ENCODE measurements around the gene KLF7. TPM values are rescaled to one million over a fixed set of nuclear protein-coding genes. Genes with fewer than 3 reads are reported as not detected.

KLF7 gene
- total RNA-seq, 1 donor from 2014 or later: 5.2 TPM

DNA sequence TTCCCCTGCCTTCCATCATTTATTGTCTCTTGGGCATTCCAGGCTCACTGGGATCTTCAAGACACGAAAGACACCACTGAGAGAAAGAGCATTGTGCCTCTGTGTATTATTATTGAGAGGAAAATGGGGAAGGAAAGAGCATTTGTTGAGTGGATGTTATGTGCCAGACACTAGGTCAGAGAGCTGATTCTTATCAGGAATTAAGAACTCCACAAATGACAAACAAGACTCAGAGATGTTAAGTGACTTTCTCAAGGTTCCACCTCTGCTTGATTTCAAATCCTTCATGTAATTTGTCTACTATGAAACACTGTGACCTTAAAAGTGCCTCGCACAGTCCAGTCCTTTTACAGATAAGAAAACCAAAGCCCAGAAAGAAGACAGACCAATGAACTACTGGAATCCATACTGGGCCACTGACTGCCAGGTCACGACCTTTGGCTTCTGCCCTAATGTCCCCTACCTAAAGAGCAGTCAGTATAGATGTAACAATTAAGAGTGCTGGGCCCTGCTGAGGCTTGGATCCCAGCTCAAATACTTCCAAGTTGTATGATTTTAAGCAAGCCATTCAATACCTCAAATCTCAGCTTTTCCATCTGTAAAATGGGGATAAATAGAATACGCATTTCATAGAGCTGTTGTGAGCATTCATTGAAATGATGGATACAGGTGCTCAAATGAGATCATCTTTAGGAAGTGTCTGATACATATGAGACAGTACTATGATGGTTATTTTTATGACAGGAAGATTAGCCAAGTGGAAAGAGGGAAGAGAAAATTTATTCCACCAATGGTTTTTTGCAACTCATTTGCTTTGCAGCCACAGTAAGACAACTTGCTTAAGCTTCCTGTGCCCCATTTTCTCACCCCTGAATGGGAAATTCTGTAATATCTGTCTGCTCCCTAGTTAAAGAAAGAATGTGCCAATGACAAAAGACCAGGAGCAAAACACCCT is 10.9 kb downstream of the KLF7 start:
- peak overlapping the region; percentile 68 for H3K4me2 ChIP-seq
- Mint-ChIP-seq H3K27me3 (ENCODE audit: insufficient read depth, low read depth) (peaks cover 3% of the 10 kb centered on the region), H3K36me3 (no peaks in the 10 kb centered on the region), H3K27ac (no peak overlapping the region), H3K9me3 (no peaks in the 10 kb centered on the region), H3K4me3 (no peak overlapping the region), H3K4me1 (peaks cover 66% of the 10 kb centered on the region)
- no peaks in the 10 kb centered on the region for H3K27me3 ChIP-seq
- H3K9me3 ChIP-seq (ENCODE audit: low read depth): no peaks in the 10 kb centered on the region
- H3K27ac ChIP-seq: no peak overlapping the region
- no peak for DNase-seq (ENCODE audit: low spot score)
- peaks cover 15% of the 10 kb centered on the region for H3F3A ChIP-seq (ENCODE audit: low read depth)
- H3K36me3 ChIP-seq: no peaks in the 10 kb centered on the region
- H3K9ac ChIP-seq: no peak overlapping the region
- H2AFZ ChIP-seq (replicated peaks): no peak overlapping the region
- H3K4me3 ChIP-seq: no peak overlapping the region
- no peak for TF ChIP-seq EZH2phosphoT487 (IDR thresholded peaks at IDR 0.05)
- TF ChIP-seq, protein P1, sequence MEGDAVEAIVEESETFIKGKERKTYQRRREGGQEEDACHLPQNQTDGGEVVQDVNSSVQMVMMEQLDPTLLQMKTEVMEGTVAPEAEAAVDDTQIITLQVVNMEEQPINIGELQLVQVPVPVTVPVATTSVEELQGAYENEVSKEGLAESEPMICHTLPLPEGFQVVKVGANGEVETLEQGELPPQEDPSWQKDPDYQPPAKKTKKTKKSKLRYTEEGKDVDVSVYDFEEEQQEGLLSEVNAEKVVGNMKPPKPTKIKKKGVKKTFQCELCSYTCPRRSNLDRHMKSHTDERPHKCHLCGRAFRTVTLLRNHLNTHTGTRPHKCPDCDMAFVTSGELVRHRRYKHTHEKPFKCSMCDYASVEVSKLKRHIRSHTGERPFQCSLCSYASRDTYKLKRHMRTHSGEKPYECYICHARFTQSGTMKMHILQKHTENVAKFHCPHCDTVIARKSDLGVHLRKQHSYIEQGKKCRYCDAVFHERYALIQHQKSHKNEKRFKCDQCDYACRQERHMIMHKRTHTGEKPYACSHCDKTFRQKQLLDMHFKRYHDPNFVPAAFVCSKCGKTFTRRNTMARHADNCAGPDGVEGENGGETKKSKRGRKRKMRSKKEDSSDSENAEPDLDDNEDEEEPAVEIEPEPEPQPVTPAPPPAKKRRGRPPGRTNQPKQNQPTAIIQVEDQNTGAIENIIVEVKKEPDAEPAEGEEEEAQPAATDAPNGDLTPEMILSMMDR (IDR thresholded peaks at IDR 0.05): no peak
- no peak for TF ChIP-seq EZH2 (IDR thresholded peaks at IDR 0.05)
- H4K20me1 ChIP-seq (ENCODE audit: low read depth): no peaks in the 10 kb centered on the region
- H3K79me2 ChIP-seq (ENCODE audit: low read depth): peaks cover 65% of the 10 kb centered on the region
- H3K4me1 ChIP-seq: peaks cover 59% of the 10 kb centered on the region

DNA sequence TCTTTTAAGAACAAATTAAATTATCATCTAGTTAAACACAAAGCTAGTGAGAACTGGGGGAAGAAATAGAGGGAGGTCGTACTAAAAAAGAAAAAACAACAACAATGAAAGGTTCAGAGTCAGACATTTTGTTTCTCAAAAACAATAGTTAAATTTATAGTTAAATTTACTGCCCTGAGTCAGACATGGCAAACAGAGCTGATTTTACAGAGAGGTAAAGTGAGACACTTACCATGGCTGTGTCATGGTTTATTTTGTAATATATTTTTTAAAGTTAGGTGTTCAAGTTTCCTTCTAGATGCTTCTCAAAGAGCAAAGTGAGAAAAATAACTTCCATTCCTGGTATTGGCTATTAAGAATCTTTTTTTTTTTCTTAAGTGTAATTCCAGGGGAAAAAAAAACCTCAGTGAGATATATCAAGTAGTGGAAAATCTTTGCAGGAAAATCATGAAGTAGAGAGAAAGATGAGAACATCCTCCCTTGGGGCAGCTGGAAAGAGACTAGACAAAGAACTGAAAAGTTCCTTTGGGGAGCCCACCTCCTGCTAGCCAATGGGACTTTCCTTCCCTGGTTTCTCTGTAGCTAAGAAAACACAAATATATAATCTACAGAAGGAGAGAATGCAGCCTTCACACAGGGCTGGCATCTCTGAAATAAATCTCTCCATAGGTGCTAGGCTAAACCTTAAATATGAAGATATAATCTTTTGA is 12.3 kb downstream of the KLF7 start:
- Histone ChIP-seq H3K9me3 (ENCODE audit: low read depth) (no peaks in the 10 kb centered on the region), H2AFZ (replicated peaks) (no peak overlapping the region), H3K36me3 (no peaks in the 10 kb centered on the region), H3K79me2 (ENCODE audit: low read depth) (peaks cover 63% of the 10 kb centered on the region), H3K27ac (no peak overlapping the region), H3K9ac (no peak overlapping the region), H3F3A (ENCODE audit: low read depth) (peaks cover 15% of the 10 kb centered on the region), H4K20me1 (ENCODE audit: low read depth) (no peaks in the 10 kb centered on the region), H3K27me3 (no peaks in the 10 kb centered on the region), H3K4me2 (peak overlapping the region; percentile 68), H3K4me3 (peak overlapping the region; percentile 3), H3K4me1 (peaks cover 64% of the 10 kb centered on the region)
- H3K9me3 Mint-ChIP-seq: no peaks in the 10 kb centered on the region
- no peaks in the 10 kb centered on the region for H3K27me3 Mint-ChIP-seq (ENCODE audit: insufficient read depth, low read depth)
- TF ChIP-seq EZH2 (IDR thresholded peaks at IDR 0.05) (no peak), EZH2phosphoT487 (IDR thresholded peaks at IDR 0.05) (no peak)
- TF ChIP-seq, protein P1 (IDR thresholded peaks at IDR 0.05): no peak
- peak overlapping the region; percentile 36 for H3K27ac Mint-ChIP-seq
- H3K4me3 Mint-ChIP-seq: no peak overlapping the region
- H3K36me3 Mint-ChIP-seq: peaks cover 8% of the 10 kb centered on the region
- peaks cover 72% of the 10 kb centered on the region for H3K4me1 Mint-ChIP-seq
- DNase-seq (ENCODE audit: low spot score): no peak

DNA sequence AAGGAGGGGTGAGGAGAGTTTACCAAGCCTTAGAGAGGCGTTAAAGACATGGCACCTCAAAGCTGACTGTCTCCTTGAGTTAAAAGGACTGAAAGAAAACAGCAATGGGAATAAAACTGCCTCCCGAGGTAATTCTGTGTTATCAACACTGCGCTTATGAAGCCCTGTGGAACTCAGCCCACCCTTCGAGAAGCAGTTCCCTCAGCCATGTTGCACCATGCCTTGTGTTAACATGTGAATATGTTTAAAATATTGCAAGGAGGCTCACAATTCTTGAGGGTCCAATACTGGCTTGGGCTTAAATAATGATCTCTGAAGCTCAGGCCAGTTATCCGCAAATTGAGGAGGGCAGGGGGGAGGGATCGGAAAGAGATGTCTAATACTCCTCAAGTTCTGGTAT is 14.7 kb downstream of the KLF7 start:
- H3F3A ChIP-seq (ENCODE audit: low read depth): peaks cover 15% of the 10 kb centered on the region

More for the DNA sequence above, 14.7 kb downstream of the KLF7 start:
- no peak overlapping the region for H3K4me3 Mint-ChIP-seq
- H3K36me3 Mint-ChIP-seq: peaks cover 15% of the 10 kb centered on the region
- Histone ChIP-seq H3K27me3 (no peaks in the 10 kb centered on the region), H3K4me2 (peak overlapping the region; percentile 68), H3K4me1 (peaks cover 64% of the 10 kb centered on the region), H4K20me1 (ENCODE audit: low read depth) (no peaks in the 10 kb centered on the region), H3K9me3 (ENCODE audit: low read depth) (no peaks in the 10 kb centered on the region), H3K79me2 (ENCODE audit: low read depth) (peaks cover 58% of the 10 kb centered on the region), H3K4me3 (no peak overlapping the region), H2AFZ (replicated peaks) (peak overlapping the region; percentile 92), H3K27ac (no peak overlapping the region), H3K36me3 (no peaks in the 10 kb centered on the region), H3K9ac (no peak overlapping the region)
- H3K9me3 Mint-ChIP-seq: no peaks in the 10 kb centered on the region
- DNase-seq (ENCODE audit: low spot score): no peak
- H3K4me1 Mint-ChIP-seq: peaks cover 65% of the 10 kb centered on the region
- no peak for TF ChIP-seq EZH2 (IDR thresholded peaks at IDR 0.05)
- TF ChIP-seq, protein P1 (IDR thresholded peaks at IDR 0.05): no peak
- no peak for TF ChIP-seq EZH2phosphoT487 (IDR thresholded peaks at IDR 0.05)
- H3K27me3 Mint-ChIP-seq (ENCODE audit: insufficient read depth, low read depth): peaks cover 4% of the 10 kb centered on the region
- no peak overlapping the region for H3K27ac Mint-ChIP-seq

Measured in neural progenitor cell (in vitro differentiated cells).